Measurements from ENCODE around the gene PAX7.
"Not testable (repeated sequence)": the region's sequence is repeated elsewhere in the genome, so short reads cannot be mapped to it uniquely, and the experiment has no call there.

PAX7 gene

GRCh38 chr1:18673976-18674375 is 43.3 kb downstream of the PAX7 start:
- Histone ChIP-seq H3K9me3 (ENCODE audit: low read length) (no peaks in the 10 kb centered on the region), H3K4me1 (ENCODE audit: insufficient read depth, low read length) (no peaks in the 10 kb centered on the region), H3K4me3 (ENCODE audit: low read depth in 1 of 2, low read length in 2 of 2) (no peak overlapping the region), H3K27ac (ENCODE audit: low read depth, low read length) (no peak overlapping the region), H3K27me3 (ENCODE audit: control insufficient read depth in 1 of 2, insufficient read depth in 2 of 2, low read length in 2 of 2) (peaks cover 13 to 26% of the 10 kb centered on the region in 2 donors), H3K9ac (ENCODE audit: low read length) (no peak overlapping the region), H3K36me3 (ENCODE audit: insufficient read depth, low read length) (no peaks in the 10 kb centered on the region)

GRCh38 chr1:18676332-18676781 is 45.7 kb downstream of the PAX7 start:
- Histone ChIP-seq H3K4me3 (ENCODE audit: low read depth in 1 of 2, low read length in 2 of 2) (no peak overlapping the region), H3K27me3 (ENCODE audit: control insufficient read depth in 1 of 2, insufficient read depth in 2 of 2, low read length in 2 of 2) (peaks cover 13 to 26% of the 10 kb centered on the region in 2 donors)

GRCh38 chr1:18681423-18681835 is 50.8 kb downstream of the PAX7 start:
- no peak overlapping the region for H3K27ac ChIP-seq (ENCODE audit: low read depth, low read length)
- H3K4me3 ChIP-seq (ENCODE audit: low read depth in 1 of 2, low read length in 2 of 2) = no peak overlapping the region
- no peaks in the 10 kb centered on the region for H3K9me3 ChIP-seq (ENCODE audit: low read length)
- H3K27me3 ChIP-seq (ENCODE audit: control insufficient read depth in 1 of 2, insufficient read depth in 2 of 2, low read length in 2 of 2) = peaks cover 0 to 7% of the 10 kb centered on the region in 2 donors
- H3K4me1 ChIP-seq (ENCODE audit: insufficient read depth, low read length) = no peaks in the 10 kb centered on the region
- H3K9ac ChIP-seq (ENCODE audit: low read length) = no peak overlapping the region
- H3K36me3 ChIP-seq (ENCODE audit: insufficient read depth, low read length) = no peaks in the 10 kb centered on the region

More at GRCh38 chr1:18676332-18676781, 45.7 kb downstream of the PAX7 start:
- no peaks in the 10 kb centered on the region for H3K4me1 ChIP-seq (ENCODE audit: insufficient read depth, low read length)
- H3K9me3 ChIP-seq (ENCODE audit: low read length) = no peaks in the 10 kb centered on the region
- H3K27ac ChIP-seq (ENCODE audit: low read depth, low read length) = no peak overlapping the region
- H3K9ac ChIP-seq (ENCODE audit: low read length) = no peak overlapping the region
- no peaks in the 10 kb centered on the region for H3K36me3 ChIP-seq (ENCODE audit: insufficient read depth, low read length)

DNA sequence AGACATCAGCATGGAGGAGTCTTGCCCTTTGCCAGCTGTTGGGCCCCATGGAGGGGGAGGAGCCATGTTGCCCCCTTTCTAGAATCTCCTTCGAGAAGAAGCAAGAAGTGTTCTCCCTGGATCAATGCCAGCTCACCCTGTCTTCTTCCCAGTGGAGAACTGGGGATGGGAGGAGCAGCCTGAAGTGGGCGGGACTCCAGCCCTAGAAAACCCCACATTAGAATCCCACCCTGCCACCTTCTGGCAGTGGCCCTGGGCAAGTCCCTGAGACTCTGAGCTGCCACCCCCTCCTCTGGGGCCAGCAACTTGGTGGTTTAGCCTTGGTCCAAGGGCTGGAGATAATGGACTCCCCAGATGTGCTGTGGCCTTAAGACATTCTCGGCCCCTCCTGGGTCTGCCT is 51.7 kb downstream of the PAX7 start:
- Histone ChIP-seq H3K27me3 (ENCODE audit: control insufficient read depth in 1 of 2, insufficient read depth in 2 of 2, low read length in 2 of 2) (no peaks in the 10 kb centered on the region), H3K4me3 (ENCODE audit: low read depth in 1 of 2, low read length in 2 of 2) (no peak overlapping the region), H3K4me1 (ENCODE audit: insufficient read depth, low read length) (no peaks in the 10 kb centered on the region), H3K27ac (ENCODE audit: low read depth, low read length) (no peak overlapping the region), H3K36me3 (ENCODE audit: insufficient read depth, low read length) (no peaks in the 10 kb centered on the region), H3K9ac (ENCODE audit: low read length) (no peak overlapping the region), H3K9me3 (ENCODE audit: low read length) (no peaks in the 10 kb centered on the region)

- Histone ChIP-seq H3K9me3 (ENCODE audit: low read length) (no peaks in the 10 kb centered on the region), H3K9ac (ENCODE audit: low read length) (no peak overlapping the region), H3K27me3 (ENCODE audit: control insufficient read depth in 1 of 2, insufficient read depth in 2 of 2, low read length in 2 of 2) (peaks cover 0 to 4% of the 10 kb centered on the region in 2 donors), H3K4me1 (ENCODE audit: insufficient read depth, low read length) (no peaks in the 10 kb centered on the region), H3K4me3 (ENCODE audit: low read depth in 1 of 2, low read length in 2 of 2) (no peak overlapping the region), H3K36me3 (ENCODE audit: insufficient read depth, low read length) (no peaks in the 10 kb centered on the region), H3K27ac (ENCODE audit: low read depth, low read length) (no peak overlapping the region)
These were observed 53.7 kb downstream of the PAX7 start for GRCh38 chr1:18684303-18684702.

DNA sequence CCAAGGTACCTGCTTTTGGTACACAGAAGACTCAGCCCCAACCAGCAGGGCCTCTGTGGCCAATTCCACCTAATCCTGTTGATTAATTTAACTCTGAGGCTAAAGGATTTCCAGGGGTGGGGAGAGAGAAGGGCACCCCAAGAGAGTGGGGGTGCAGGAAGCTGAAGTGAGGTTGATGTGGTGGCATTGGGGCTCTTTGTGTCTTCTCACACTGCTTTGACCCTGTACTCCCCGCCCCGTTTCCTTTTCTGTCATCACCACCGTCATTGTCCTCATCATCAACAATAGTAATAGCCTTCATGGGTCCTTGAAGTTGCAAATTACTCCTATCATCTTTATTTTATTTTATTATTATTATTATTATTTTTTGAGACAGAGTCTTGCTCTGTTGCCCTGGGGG is 55.9 kb downstream of the PAX7 start:
- H3K9me3 ChIP-seq (ENCODE audit: low read length) = no peaks in the 10 kb centered on the region
- no peak overlapping the region for H3K4me3 ChIP-seq (ENCODE audit: low read depth in 1 of 2, low read length in 2 of 2)
- no peaks in the 10 kb centered on the region for H3K4me1 ChIP-seq (ENCODE audit: insufficient read depth, low read length)
- H3K36me3 ChIP-seq (ENCODE audit: insufficient read depth, low read length) = no peaks in the 10 kb centered on the region
- H3K27me3 ChIP-seq (ENCODE audit: control insufficient read depth in 1 of 2, insufficient read depth in 2 of 2, low read length in 2 of 2) = peaks cover 0 to 4% of the 10 kb centered on the region in 2 donors
- H3K27ac ChIP-seq (ENCODE audit: low read depth, low read length) = no peak overlapping the region
- no peak overlapping the region for H3K9ac ChIP-seq (ENCODE audit: low read length)

DNA sequence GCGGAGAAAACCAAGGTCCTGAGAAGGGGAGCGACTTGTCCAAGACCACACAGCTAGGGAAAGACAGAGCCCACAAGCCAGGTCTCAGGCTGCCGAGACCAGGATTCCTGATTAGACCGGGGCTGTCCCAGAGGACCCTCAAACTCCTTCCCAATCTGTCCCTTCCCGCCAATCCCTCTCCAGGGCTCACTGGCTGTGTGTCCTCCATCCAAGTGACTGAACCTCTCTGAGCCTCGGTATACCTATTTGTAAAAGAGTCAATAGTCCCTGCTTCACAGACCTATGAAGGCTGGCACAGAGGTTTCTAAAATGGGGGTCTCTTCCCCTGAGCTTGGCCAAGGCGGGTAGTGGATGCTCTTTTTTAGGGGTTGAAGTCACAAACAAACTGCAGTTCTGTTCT is 56.6 kb downstream of the PAX7 start:
- Histone ChIP-seq H3K4me1 (ENCODE audit: insufficient read depth, low read length) (no peaks in the 10 kb centered on the region), H3K27me3 (ENCODE audit: control insufficient read depth in 1 of 2, insufficient read depth in 2 of 2, low read length in 2 of 2) (peaks cover 0 to 4% of the 10 kb centered on the region in 2 donors), H3K9ac (ENCODE audit: low read length) (no peak overlapping the region), H3K27ac (ENCODE audit: low read depth, low read length) (no peak overlapping the region), H3K36me3 (ENCODE audit: insufficient read depth, low read length) (no peaks in the 10 kb centered on the region), H3K9me3 (ENCODE audit: low read length) (no peaks in the 10 kb centered on the region), H3K4me3 (ENCODE audit: low read depth in 1 of 2, low read length in 2 of 2) (no peak overlapping the region)

DNA sequence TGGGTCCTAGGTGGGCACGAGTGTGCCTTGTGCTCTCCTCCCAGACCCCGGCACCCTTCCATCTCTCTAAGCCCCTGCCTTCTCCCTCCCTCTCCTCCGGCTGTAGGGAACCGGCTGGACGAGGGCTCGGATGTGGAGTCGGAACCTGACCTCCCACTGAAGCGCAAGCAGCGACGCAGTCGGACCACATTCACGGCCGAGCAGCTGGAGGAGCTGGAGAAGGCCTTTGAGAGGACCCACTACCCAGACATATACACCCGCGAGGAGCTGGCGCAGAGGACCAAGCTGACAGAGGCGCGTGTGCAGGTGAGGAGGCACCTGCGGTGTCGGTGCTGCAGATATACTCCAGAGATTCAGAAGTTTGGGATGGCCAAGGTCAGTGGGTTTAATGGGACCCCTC is 61.0 kb downstream of the PAX7 start:
- Histone ChIP-seq H3K4me3 (ENCODE audit: low read depth in 1 of 2, low read length in 2 of 2) (no peak overlapping the region), H3K27me3 (ENCODE audit: control insufficient read depth in 1 of 2, insufficient read depth in 2 of 2, low read length in 2 of 2) (peaks cover 0 to 16% of the 10 kb centered on the region in 2 donors), H3K9me3 (ENCODE audit: low read length) (no peaks in the 10 kb centered on the region), H3K36me3 (ENCODE audit: insufficient read depth, low read length) (no peaks in the 10 kb centered on the region), H3K4me1 (ENCODE audit: insufficient read depth, low read length) (no peaks in the 10 kb centered on the region), H3K27ac (ENCODE audit: low read depth, low read length) (no peak overlapping the region), H3K9ac (ENCODE audit: low read length) (no peak overlapping the region)

DNA sequence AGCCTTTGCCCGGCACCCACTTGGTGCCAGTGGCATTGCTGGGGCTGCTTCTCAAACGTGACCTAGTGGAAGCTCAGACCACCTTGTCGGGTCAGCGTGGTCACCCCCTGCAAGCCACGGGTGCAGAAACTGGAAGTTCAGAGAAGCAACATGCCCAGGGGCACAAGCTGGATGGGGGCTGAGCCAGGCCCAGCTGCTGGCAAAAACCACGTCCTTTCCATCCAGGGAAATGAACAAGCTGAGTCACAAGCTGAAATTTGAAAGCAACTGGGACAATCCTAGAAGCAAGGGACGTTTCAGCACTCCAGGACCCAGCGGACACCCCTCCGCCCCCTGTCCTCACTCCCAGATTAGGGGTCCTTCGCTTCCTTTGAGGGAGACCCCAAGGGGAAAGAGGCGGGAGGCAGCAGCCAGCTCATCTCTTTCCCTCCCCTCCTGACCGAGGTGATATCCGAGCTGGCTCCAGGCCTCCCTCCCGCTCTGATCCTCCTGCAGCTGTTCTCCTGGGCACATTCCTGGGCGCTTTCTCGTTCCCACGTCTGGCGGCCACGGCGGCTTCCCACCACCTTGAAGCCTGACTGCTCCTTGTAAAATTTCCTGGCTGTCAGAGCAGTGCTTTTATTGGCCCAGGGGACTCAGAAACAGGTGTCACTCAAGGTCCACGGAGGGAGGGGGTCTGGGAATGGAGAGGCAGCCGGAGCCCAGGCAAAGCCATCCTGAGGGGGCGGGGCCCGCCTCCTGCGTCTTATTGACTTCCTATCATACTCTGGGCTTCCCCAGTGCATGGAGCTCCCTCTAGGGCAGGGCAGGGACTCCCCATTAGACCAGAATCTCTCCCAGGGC is 62.8 kb downstream of the PAX7 start:
- Histone ChIP-seq H3K27me3 (ENCODE audit: control insufficient read depth in 1 of 2, insufficient read depth in 2 of 2, low read length in 2 of 2) (peaks cover 0 to 20% of the 10 kb centered on the region in 2 donors), H3K36me3 (ENCODE audit: insufficient read depth, low read length) (no peaks in the 10 kb centered on the region), H3K4me3 (ENCODE audit: low read depth in 1 of 2, low read length in 2 of 2) (no peak overlapping the region), H3K27ac (ENCODE audit: low read depth, low read length) (no peak overlapping the region), H3K9ac (ENCODE audit: low read length) (no peak overlapping the region), H3K9me3 (ENCODE audit: low read length) (no peaks in the 10 kb centered on the region), H3K4me1 (ENCODE audit: insufficient read depth, low read length) (no peaks in the 10 kb centered on the region)

DNA sequence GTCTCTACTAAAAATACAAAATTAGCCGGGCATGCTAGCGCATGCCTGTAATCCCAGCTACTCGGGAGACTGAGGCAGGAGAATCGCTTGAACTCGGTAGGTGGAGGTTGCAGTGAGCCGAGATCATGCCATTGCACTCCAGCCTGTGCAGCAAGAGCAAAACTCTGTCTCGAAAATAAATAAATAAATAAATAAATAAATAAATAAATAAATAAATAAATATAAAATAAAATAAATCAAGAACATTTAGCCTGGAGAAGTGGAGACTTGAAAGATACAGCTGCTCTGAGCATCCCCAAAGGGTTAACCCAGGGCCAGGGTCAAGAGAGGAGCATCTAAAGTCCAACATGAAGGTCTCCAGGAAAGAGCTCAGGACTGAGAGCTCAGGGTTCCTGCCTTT is 63.6 kb downstream of the PAX7 start:
- H3K9me3 ChIP-seq (ENCODE audit: low read length); H3K27ac ChIP-seq (ENCODE audit: low read depth, low read length); H3K9ac ChIP-seq (ENCODE audit: low read length); H3K36me3 ChIP-seq (ENCODE audit: insufficient read depth, low read length); H3K4me3 ChIP-seq (ENCODE audit: low read depth in 1 of 2, low read length in 2 of 2); H3K4me1 ChIP-seq (ENCODE audit: insufficient read depth, low read length): not testable (repeated sequence)
- H3K27me3 ChIP-seq (ENCODE audit: control insufficient read depth in 1 of 2, insufficient read depth in 2 of 2, low read length in 2 of 2) = peaks cover 0 to 22% of the 10 kb centered on the region in 2 donors

DNA sequence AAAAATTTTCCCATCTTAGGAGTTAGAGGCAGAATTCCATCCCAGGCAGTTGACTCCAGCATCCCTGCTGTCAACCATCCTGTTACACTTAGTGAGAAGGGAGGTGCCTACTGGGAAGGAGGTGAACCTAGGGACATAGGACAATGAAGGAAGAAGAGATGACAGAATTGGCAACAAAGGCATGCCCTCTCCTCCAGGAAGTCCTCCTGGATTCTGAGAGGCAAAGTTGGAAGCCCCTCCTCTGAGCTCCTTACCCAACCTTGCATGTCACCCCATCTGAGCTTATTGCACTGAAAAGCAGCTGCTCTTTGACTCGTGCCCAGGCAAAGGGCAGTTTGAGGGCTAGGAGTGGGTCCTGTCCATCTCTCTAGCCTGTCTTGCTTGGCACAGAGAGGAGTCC is 66.9 kb downstream of the PAX7 start:
- Histone ChIP-seq H3K27me3 (ENCODE audit: control insufficient read depth in 1 of 2, insufficient read depth in 2 of 2, low read length in 2 of 2) (peaks cover 3 to 36% of the 10 kb centered on the region in 2 donors), H3K9ac (ENCODE audit: low read length) (no peak overlapping the region)

GRCh38 chr1:18700530-18700929 is 69.9 kb downstream of the PAX7 start:
- Histone ChIP-seq H3K4me1 (ENCODE audit: insufficient read depth, low read length) (no peaks in the 10 kb centered on the region), H3K9ac (ENCODE audit: low read length) (no peak overlapping the region), H3K9me3 (ENCODE audit: low read length) (no peaks in the 10 kb centered on the region), H3K27me3 (ENCODE audit: control insufficient read depth in 1 of 2, insufficient read depth in 2 of 2, low read length in 2 of 2) (peaks cover 3 to 44% of the 10 kb centered on the region in 2 donors), H3K27ac (ENCODE audit: low read depth, low read length) (no peak overlapping the region), H3K4me3 (ENCODE audit: low read depth in 1 of 2, low read length in 2 of 2) (no peak overlapping the region), H3K36me3 (ENCODE audit: insufficient read depth, low read length) (no peaks in the 10 kb centered on the region)

More for the DNA sequence above, 66.9 kb downstream of the PAX7 start:
- no peak overlapping the region for H3K27ac ChIP-seq (ENCODE audit: low read depth, low read length)
- H3K9me3 ChIP-seq (ENCODE audit: low read length) = no peaks in the 10 kb centered on the region
- no peaks in the 10 kb centered on the region for H3K36me3 ChIP-seq (ENCODE audit: insufficient read depth, low read length)
- no peak overlapping the region for H3K4me3 ChIP-seq (ENCODE audit: low read depth in 1 of 2, low read length in 2 of 2)
- no peaks in the 10 kb centered on the region for H3K4me1 ChIP-seq (ENCODE audit: insufficient read depth, low read length)

Data from muscle layer of colon (tissue), 2 donors.